ENCODE measurements around the gene IFT25.

GRCh38 chr1:53967409-53968124 is 22.1 kb upstream of the IFT25 start:
- no peak for TF ChIP-seq CTCF (IDR thresholded peaks at IDR 0.05)
- TF ChIP-seq POLR2A (IDR thresholded peaks at IDR 0.05): no peak
